Measurements from ENCODE around the gene JAK1.

JAK1 gene

DNA sequence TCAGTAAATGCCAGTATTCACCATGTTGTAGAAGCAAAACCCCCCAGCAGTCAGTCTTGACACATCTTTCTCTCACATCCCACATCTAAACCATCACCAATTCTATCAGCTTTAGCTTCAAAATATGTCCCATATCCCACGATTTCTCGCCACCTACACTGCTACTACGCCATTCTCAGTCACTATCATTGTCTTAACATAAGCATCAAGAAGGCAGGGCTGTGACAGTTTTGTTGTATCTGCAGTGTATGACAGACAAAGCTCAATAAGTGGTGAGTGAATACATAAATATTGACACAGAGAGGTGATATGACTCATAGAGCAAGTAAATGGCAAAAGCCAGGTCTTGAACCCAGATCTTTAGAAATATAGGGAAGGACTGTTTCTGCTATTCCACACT, 59.9 kb downstream of the JAK1 start:
- TF ChIP-seq, protein P1, sequence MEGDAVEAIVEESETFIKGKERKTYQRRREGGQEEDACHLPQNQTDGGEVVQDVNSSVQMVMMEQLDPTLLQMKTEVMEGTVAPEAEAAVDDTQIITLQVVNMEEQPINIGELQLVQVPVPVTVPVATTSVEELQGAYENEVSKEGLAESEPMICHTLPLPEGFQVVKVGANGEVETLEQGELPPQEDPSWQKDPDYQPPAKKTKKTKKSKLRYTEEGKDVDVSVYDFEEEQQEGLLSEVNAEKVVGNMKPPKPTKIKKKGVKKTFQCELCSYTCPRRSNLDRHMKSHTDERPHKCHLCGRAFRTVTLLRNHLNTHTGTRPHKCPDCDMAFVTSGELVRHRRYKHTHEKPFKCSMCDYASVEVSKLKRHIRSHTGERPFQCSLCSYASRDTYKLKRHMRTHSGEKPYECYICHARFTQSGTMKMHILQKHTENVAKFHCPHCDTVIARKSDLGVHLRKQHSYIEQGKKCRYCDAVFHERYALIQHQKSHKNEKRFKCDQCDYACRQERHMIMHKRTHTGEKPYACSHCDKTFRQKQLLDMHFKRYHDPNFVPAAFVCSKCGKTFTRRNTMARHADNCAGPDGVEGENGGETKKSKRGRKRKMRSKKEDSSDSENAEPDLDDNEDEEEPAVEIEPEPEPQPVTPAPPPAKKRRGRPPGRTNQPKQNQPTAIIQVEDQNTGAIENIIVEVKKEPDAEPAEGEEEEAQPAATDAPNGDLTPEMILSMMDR (IDR thresholded peaks at IDR 0.05; ENCODE audit: insufficient read depth, low read depth, low read length, missing control alignments): no peak
- no peak for DNase-seq (ENCODE audit: low read depth)
- no peak overlapping the region for H3K4me3 ChIP-seq (ENCODE audit: low read depth, low read length)

DNA sequence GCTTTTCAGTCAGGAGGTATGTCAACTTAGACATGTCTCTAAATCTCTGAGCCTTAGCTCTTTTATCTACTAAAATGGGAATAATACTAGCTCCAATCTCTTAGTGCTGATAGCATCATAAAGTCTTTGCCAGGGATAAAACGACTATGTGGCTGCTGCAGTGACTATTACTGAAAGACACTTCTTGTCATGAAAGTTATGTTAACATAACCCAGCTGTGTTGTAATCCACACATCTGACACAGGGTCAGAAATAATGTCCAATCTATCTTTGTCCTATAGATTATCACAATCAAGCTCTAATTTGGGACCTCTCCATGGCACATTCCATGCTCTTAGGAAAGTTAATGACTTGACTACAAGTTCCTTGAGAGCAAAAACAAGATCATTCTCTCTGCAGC, 62.8 kb downstream of the JAK1 start:
- H3K4me3 ChIP-seq (ENCODE audit: low read depth, low read length): no peak overlapping the region
- TF ChIP-seq, protein P1 (IDR thresholded peaks at IDR 0.05; ENCODE audit: insufficient read depth, low read depth, low read length, missing control alignments): no peak
- DNase-seq (ENCODE audit: low read depth): no peak

DNA sequence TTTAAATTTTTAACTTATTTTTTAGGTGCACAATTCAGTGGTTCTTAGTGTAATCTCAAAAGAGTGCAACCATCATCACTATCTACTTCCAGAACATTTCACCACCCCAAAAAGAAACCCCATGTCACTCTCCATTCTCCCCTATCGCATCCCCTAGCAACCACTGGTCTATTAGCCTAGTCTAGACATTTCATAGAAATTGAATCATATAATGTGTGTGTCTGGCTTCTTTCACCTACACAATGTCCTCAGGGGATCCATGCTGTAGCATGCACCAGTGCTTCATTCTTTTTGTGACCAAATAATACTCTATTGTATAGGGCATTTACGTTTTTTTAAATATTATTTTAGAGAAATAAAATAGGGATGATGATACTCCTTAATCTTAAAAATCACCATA, 64.7 kb downstream of the JAK1 start:
- no peak overlapping the region for H3K4me3 ChIP-seq (ENCODE audit: low read depth, low read length)
- DNase-seq (ENCODE audit: low read depth): no peak
- TF ChIP-seq, protein P1 (IDR thresholded peaks at IDR 0.05; ENCODE audit: insufficient read depth, low read depth, low read length, missing control alignments): no peak

DNA sequence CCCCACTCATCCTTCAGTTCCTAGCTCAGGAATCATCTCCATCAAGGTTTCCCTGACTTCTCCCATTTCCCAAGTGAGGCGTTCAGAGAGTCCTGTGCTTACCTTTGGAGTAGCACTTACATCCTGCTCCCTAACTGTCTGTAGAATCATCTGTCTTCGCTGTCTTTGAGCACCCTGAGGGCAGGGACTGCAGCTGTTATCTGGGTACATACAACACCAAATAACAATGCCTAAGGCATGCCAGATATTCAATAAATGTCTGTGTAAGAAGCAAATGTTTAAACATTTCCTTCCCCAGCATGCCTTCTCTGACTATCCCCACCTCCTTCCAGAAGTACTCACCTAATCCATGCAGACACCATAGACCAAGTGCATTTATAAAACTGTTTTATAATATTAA, 65.4 kb downstream of the JAK1 start:
- TF ChIP-seq, protein P1 (IDR thresholded peaks at IDR 0.05; ENCODE audit: insufficient read depth, low read depth, low read length, missing control alignments): no peak
- H3K4me3 ChIP-seq (ENCODE audit: low read depth, low read length): no peak overlapping the region
- DNase-seq (ENCODE audit: low read depth): no peak

DNA sequence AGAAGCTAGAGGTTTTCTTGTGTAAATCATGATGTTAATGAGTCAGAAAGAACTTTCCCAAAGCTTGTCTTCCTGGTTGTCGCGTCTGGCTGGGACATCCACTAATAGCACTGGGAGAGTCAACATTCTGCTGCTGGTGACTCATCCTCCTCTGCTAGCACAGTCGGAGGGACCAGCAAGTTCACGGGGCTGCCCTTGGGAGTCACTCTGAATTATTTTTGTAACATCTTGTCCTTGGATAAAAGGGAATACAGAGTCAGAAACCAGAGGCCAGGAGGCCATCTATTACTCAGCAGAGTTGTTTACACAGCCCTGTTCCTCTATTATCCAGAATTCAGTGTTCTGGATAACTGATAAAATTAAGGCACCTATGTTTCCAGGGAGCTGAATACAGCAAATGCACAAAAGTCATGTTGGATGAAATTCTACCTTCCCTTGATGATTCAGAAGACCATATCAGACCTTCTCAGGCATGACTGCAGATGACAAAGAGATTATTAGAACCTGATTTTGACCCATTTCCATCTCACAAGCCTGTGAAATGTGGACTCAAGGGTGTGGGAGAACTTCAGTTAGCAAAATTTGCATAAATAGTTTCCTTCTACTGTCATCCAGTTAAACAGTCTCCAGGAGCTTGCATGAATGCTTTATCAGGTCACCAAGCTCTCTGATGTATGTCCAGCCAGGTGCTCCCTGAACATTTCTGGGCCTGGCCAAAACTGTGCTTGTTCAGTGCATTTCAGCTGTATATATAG, 68.1 kb downstream of the JAK1 start:
- TF ChIP-seq, protein P1 (IDR thresholded peaks at IDR 0.05; ENCODE audit: insufficient read depth, low read depth, low read length, missing control alignments): no peak
- DNase-seq (ENCODE audit: low read depth): peak; percentile 67
- H3K4me3 ChIP-seq (ENCODE audit: low read depth, low read length): no peak overlapping the region

DNA sequence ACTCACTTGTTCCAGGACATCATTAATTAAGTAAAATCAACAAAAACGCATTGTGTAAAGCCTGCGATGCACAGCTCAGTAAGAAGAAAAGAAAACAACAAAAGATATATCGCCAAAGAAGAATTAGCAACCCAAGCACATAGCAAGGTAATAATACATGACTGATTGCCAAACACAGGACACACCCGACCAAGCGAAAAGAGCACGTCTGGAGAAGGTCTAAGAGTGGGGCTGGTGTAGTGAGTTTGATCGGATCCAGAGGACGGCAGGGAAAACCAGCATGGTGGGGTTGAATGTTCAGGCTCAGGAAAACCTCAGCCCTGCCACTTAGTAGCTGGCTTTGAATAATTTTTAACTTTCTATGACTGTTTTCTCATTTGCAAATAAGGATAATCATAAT, 69.8 kb downstream of the JAK1 start:
- H3K4me3 ChIP-seq (ENCODE audit: low read depth, low read length): no peak overlapping the region
- TF ChIP-seq, protein P1 (IDR thresholded peaks at IDR 0.05; ENCODE audit: insufficient read depth, low read depth, low read length, missing control alignments): no peak
- DNase-seq (ENCODE audit: low read depth): no peak

DNA sequence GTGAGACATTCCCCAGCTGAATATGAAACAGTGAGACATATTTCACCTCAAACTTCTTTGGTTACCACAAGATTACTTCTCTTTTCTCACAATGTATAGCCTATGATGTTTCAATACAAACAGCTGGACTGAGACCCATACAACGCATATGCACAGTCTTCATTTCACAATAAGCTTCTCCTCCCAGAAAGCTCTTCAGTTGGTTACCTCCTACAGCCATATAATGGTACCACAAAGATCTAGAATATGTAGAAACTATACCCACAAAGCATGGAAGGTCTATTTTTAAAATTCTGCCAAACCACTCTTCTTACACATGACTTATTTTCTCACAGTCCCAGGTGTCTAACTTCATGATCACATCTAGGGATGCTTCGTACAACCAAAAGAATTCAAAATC, 70.8 kb downstream of the JAK1 start:
- DNase-seq (ENCODE audit: low read depth): peak; percentile 84
- TF ChIP-seq, protein P1 (IDR thresholded peaks at IDR 0.05; ENCODE audit: insufficient read depth, low read depth, low read length, missing control alignments): no peak
- H3K4me3 ChIP-seq (ENCODE audit: low read depth, low read length): no peak overlapping the region

Data from GM12865 (cell line).